Lower leg skin (tissue), 4 donors: ENCODE results near the gene SLC35B2. TPM values are rescaled to one million over a fixed set of nuclear protein-coding genes. Genes with fewer than 3 reads are reported as not detected.

Experiments used
- DNase-seq, 2 donors: peaks; one replicate each; pipeline ENCODE4 v3.0.0-alpha.2; 2019; ENCODE audit warnings: low spot score in 2 of 2
- H3K4me3 ChIP-seq: fragments of 200-600 bp; sonication (generic); 2 replicates; pipeline ENCODE4 v1.5.1; 2017; ENCODE audit warnings: mild to moderate bottlenecking, low read depth; ENCODE audit not compliant: poor library complexity, severe bottlenecking
- POLR2A ChIP-seq, 2 donors: fragments of 450-650 bp; IDR thresholded peaks; one replicate each; pipeline ENCODE4 v1.6.1; 2016 to 2017; ENCODE audit warnings: antibody characterized with exemption in 2 of 2, mild to moderate bottlenecking in 1 of 2, moderate library complexity in 1 of 2
- WGBS, 2 donors: methylation state at CpG; one replicate each; pipeline ENCODE4 v1.1.5; 2018; 5-methylcytosine and 5-hydroxymethylcytosine counted together
- intact Hi-C: fragments of 100-400 bp; cut with DNase I; formaldehyde crosslinking; loops from one replicate; pipeline ENCODE4 v1.15.0; 2023; ENCODE audit warnings: low total_unique reads
- total RNA-seq, 4 donors: library from RNA; depleted of rRNA; stranded (reverse); fragments of >200 nt; gene quantifications; one replicate each; pipeline ENCODE4 v1.1.0, GENCODE V29; 2016
- TF ChIP-seq, protein P1 (sequence below), 3 donors: fragments of 450-650 bp; IDR thresholded peaks; one replicate each; pipeline ENCODE4 v1.5.1; 2016; ENCODE audit warnings: antibody characterized with exemption in 3 of 3, mild to moderate bottlenecking in 3 of 3, moderate library complexity in 2 of 3

The SLC35B2 gene, protein sequence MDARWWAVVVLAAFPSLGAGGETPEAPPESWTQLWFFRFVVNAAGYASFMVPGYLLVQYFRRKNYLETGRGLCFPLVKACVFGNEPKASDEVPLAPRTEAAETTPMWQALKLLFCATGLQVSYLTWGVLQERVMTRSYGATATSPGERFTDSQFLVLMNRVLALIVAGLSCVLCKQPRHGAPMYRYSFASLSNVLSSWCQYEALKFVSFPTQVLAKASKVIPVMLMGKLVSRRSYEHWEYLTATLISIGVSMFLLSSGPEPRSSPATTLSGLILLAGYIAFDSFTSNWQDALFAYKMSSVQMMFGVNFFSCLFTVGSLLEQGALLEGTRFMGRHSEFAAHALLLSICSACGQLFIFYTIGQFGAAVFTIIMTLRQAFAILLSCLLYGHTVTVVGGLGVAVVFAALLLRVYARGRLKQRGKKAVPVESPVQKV
- total RNA-seq = 10 to 100 TPM; 18.0 to 40.6 (median 32.6) TPM

- intact Hi-C loops = loop anchor here (5.0 kb wide), 1 partner anchor 85 kb away; no protein-coding TSS in a partner anchor
- DNase-seq = peak; percentile 48 to 93
- peak within 1 kb of the TSS; percentile 81 for H3K4me3 ChIP-seq
- TF ChIP-seq POLR2A (IDR thresholded peaks at IDR 0.05) = no peak
- TF ChIP-seq, protein P1, sequence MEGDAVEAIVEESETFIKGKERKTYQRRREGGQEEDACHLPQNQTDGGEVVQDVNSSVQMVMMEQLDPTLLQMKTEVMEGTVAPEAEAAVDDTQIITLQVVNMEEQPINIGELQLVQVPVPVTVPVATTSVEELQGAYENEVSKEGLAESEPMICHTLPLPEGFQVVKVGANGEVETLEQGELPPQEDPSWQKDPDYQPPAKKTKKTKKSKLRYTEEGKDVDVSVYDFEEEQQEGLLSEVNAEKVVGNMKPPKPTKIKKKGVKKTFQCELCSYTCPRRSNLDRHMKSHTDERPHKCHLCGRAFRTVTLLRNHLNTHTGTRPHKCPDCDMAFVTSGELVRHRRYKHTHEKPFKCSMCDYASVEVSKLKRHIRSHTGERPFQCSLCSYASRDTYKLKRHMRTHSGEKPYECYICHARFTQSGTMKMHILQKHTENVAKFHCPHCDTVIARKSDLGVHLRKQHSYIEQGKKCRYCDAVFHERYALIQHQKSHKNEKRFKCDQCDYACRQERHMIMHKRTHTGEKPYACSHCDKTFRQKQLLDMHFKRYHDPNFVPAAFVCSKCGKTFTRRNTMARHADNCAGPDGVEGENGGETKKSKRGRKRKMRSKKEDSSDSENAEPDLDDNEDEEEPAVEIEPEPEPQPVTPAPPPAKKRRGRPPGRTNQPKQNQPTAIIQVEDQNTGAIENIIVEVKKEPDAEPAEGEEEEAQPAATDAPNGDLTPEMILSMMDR (IDR thresholded peaks at IDR 0.05) = no peak
- 0 to 1% methylated on average over 19 to 33 of the region's 80 CpGs for WGBS, 2 donors
Measured at GRCh38 chr6:44257025-44257752, at the start of gene SLC35B2. SLC35B2 (minus strand) TSS chr6:44257528; CDS start chr6:44257410, 118 bp downstream.

- TF ChIP-seq POLR2A (IDR thresholded peaks at IDR 0.05) = no peak
- TF ChIP-seq, protein P1 (IDR thresholded peaks at IDR 0.05) = no peak
- intact Hi-C loops = no loop called here
- no peak overlapping the region for H3K4me3 ChIP-seq
- 88 to 92% methylated on average over 8 of the region's 8 CpGs for WGBS, 2 donors
- no peak for DNase-seq
Measured at GRCh38 chr6:44306710-44307109, 49.4 kb upstream of the SLC35B2 start.

DNA sequence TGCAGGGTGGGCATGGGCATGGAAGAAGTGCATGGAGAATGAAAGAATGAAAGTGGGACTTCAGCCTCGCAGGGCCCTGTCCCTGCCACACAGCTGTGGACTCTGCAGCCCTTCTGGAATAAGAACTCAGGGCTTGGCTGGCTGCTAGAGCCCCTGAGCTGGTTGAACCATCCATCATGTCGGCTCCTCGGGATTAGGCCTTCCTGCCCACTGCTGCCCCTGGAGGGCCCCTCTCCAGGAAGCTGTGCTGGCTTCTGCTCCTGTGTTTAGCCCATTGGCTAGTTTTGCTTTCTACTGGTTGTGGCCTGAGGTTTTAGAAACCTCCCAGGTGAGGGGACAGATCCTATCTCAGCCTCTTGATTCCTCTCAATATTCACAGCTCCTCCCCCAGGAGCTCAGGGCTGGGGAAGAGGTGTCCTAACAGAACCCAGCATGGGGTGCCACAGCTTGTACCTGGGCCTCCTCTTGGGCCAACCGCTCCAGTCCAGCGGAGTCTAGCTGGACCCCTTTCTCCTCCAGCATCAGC, 47.9 kb upstream of the SLC35B2 start:
- DNase-seq = no peak
- 89 to 92% methylated on average over 5 of the region's 5 CpGs for WGBS, 2 donors
- no peak overlapping the region for H3K4me3 ChIP-seq
- TF ChIP-seq, protein P1 (IDR thresholded peaks at IDR 0.05) = no peak
- no peak for TF ChIP-seq POLR2A (IDR thresholded peaks at IDR 0.05)
- intact Hi-C loops = no loop called here

GRCh38 chr6:44304282-44305199, 47.2 kb upstream of the SLC35B2 start:
- no peak overlapping the region for H3K4me3 ChIP-seq
- intact Hi-C loops = no loop called here
- DNase-seq = no peak
- TF ChIP-seq, protein P1 (IDR thresholded peaks at IDR 0.05) = no peak
- no peak for TF ChIP-seq POLR2A (IDR thresholded peaks at IDR 0.05)
- WGBS, 2 donors = 84% methylated on average over 18 to 22 of the region's 25 CpGs

GRCh38 chr6:44303842-44304241, 46.5 kb upstream of the SLC35B2 start:
- no peak for DNase-seq
- intact Hi-C loops = no loop called here
- no peak overlapping the region for H3K4me3 ChIP-seq
- TF ChIP-seq POLR2A (IDR thresholded peaks at IDR 0.05) = no peak
- TF ChIP-seq, protein P1 (IDR thresholded peaks at IDR 0.05) = no peak
- 94 to 95% methylated on average over 6 of the region's 6 CpGs for WGBS, 2 donors
